ENCODE measurements around the gene MIAT. TPM values are rescaled to one million over a fixed set of nuclear protein-coding genes. Genes with fewer than 3 reads are reported as not detected.
A peak's percentile ranks its signal among the peaks of the same experiment; 100 is the strongest.

MIAT gene
- total RNA-seq, 1 experiment from 2014 or later = 3.0 TPM

DNA sequence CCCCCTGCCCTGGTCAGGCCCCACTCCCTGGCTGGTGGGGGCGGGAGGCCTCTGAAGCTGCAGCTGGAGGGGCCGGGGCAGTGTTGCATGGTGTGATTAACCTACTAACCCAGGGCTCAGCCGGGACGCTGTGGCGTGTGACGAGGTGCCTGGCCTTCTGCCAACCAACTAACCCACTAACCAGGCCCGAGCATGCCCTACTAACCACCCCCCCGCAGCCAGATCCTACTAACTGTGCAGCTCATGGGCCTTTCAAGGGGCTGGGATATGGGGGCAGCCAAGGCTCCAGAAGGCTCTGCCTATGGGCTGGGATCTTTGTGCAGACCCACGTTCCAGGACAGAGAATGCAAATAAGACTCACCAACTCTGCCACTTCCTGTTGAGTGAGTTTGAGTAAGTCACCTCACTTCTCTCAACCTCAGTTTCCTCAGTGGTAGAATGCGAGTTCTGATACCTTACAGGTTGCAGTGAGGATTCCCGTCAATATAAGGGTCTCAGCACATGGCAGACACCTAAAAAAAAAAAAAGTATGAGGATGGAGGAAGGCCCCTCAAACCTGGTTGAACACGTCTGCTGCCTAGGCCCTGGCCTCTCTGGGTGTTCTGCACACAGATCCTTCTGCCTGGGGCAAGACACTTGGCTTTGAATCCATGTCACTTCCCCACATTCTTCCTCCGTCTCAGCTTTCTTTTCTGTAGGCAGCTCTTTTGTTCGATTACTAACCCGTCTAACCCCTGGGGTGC lies 14.1 kb downstream of the MIAT start:
- Histone ChIP-seq H3K36me3 (replicated peaks; ENCODE audit: control insufficient read depth, insufficient read depth, low read length) (peaks cover 5% of the 10 kb centered on the region), H3K27me3 (ENCODE audit: control insufficient read depth, insufficient read depth, low read length) (no peaks in the 10 kb centered on the region)

DNA sequence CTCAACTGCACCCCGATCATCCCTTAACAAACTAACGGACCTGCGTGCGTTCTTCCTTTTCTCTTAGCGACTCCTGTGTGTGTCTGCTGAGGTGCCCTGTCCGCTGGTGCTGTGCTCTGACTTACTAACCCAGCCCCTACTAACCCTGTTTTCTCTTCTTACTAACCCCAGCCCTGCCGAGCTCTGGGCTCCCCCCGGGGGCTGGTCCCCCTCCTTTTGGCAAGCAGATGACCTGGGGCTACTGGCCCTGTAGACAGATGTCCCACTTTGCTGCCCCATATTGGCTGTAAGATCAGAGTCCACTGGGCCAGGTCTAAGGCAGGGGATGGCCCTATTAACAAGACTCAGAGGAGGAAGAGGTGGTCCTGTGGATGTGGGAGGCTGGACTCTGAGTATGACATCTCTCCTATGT lies 14.7 kb downstream of the MIAT start:
- Histone ChIP-seq H3K27me3 (ENCODE audit: control insufficient read depth, insufficient read depth, low read length) (no peaks in the 10 kb centered on the region), H3K36me3 (replicated peaks; ENCODE audit: control insufficient read depth, insufficient read depth, low read length) (peaks cover 5% of the 10 kb centered on the region), H3K4me3 (ENCODE audit: insufficient read depth, low read depth, low read length) (peak overlapping the region; percentile 13; the same call in 1 of the 2 replicates)
- peak; percentile 51 for DNase-seq

More for the DNA sequence above, 14.1 kb downstream of the MIAT start:
- DNase-seq = peak; percentile 44
- H3K4me3 ChIP-seq (ENCODE audit: insufficient read depth, low read depth, low read length) = no peak overlapping the region

DNA sequence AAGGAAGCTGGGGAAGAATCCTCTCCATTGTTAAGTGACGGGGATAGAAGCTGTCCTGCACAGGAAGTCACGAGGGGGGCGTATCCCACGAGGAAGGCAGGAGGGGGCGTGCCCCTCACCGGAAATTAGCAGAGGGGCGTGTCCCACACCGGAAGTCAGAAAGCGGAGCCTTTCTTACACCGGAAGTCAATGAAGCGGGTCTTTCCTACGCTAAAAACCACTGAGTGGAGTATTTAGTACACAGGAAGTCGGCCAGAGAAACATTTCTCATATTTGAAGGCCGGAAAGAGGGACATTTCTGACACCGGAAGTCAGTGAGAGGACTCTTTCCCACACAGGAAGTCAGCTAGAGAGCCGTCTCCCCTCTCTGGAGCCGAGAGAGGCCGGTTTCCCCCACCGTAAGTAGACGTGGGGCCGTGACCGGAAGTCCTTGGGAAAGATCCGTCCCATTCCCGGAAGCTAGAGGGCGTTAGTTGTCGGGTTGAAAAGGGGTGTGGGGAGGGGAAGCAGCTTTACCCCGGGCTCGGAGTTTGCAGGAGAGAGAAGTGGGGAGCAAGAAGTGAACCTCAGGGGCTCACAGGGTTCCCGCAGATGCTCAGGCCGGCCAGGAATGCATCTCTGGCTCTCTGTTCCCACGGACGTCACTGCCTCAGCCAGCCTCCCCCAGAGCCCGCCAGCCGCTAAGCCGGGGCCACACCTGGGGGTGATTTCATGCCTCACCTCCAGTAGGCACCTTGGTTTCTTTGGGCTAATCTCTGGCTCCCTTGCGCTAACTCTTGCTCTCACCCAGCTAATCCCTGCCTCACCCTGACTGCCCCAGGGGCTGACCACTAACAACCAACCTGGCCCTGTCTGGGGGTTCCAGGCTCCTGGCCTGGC lies 15.4 kb downstream of the MIAT start:
- no peaks in the 10 kb centered on the region for H3K27me3 ChIP-seq (ENCODE audit: control insufficient read depth, insufficient read depth, low read length)
- H3K4me3 ChIP-seq (ENCODE audit: insufficient read depth, low read depth, low read length) = peak overlapping the region; percentile 76
- peaks cover 4% of the 10 kb centered on the region for H3K36me3 ChIP-seq (replicated peaks; ENCODE audit: control insufficient read depth, insufficient read depth, low read length)
- peak; percentile 91 for DNase-seq

DNA sequence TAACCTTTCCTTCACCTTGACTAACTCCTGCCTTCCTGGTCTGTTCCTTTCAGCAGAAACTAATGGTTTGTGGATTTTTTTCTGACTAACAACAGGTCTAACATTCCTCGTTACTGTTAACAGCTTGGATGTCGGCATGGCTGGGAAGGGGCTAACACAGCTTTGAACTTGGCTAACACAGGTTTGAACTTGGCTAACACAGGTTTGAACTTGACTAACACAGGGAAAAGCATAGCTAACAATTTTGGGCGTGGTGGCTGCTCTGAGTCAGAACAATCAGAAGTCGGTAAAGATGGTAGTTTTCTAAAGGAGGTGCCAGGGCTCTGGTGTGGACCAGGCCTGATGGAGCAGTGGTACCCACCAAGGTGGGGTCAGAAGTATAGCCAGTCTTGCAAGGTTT lies 16.1 kb downstream of the MIAT start:
- peaks cover 4% of the 10 kb centered on the region for H3K36me3 ChIP-seq (replicated peaks; ENCODE audit: control insufficient read depth, insufficient read depth, low read length)
- no peaks in the 10 kb centered on the region for H3K27me3 ChIP-seq (ENCODE audit: control insufficient read depth, insufficient read depth, low read length)
- DNase-seq = no peak
- peak overlapping the region; percentile 76 for H3K4me3 ChIP-seq (ENCODE audit: insufficient read depth, low read depth, low read length)

DNA sequence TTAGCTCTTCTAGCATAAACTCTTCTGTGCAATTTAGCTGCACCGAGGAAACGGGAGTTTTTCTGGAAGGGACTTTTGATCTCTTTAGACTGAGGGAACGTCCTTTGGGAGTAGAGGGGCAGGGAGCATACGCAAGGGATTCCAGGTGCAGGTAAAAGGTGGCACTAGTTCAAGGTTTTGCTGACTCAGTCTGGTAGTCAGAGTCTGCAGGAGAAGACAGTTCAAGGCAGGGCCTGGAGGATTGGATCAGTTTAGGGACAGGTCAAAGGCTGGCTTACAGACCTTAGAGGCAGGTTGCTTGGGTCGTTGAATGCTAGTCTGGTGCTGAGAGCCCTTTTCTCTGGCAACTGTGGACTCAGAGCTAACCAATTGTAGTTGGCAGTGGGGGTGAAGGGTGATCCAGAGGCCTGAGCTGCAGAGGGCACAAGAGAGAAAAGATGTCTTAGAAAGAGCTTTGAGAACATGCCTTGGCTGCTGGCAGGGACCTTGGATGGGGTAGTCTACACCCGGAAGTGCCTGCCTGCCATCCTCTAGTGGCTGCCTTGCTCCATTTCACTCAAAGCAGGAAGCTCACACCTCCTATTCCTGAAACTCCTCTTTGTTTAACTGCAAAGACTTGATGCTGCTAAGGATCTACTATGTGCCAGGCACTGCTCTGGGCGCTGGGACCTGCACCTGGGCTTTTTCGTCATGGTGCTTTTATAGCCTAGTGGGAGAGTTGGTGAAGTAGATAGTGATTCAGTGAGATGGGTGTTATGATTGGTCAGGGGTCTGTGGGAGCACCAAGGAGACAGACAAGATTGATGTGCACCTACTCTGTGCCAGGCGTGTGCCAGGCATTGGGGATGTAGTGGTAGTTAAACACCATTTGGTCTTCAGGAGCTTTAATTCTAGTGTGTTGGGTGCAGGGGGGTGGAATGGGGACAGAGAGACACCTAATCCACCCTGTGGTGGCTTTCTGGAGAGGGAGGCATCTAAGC lies 17.1 kb downstream of the MIAT start:
- Histone ChIP-seq H3K36me3 (replicated peaks; ENCODE audit: control insufficient read depth, insufficient read depth, low read length) (peaks cover 1% of the 10 kb centered on the region; the same call in 1 of the 2 replicates), H3K27me3 (ENCODE audit: control insufficient read depth, insufficient read depth, low read length) (no peaks in the 10 kb centered on the region), H3K4me3 (ENCODE audit: insufficient read depth, low read depth, low read length) (no peak overlapping the region)
- no peak for DNase-seq

DNA sequence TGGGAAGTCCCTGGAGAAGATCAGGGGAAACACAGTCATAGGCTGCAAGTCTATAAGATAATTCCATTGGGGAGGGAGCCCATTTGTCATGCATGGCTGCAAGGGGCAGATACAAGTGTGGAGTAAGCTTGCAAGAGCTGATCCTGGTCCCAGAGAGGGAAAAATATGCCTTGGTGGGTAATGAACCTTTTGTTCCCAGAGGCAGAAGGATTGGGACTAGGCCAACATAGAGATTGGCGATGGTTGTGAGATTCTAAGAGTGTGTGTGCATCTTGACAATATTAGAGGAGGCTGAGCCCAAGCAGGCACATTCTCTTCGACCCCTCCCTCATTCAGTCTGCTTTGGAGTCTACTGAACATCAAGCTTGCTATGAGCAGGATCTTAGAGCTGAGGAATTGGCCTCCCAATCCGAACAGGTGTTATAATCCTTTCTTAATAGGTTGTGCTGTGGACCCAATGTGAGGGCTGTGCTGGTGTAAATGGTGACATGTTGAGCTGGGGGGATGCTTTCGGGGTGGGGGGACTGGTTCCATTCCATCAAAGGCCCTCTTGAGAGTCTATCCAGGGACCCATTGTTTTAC lies 18.4 kb downstream of the MIAT start:
- Histone ChIP-seq H3K36me3 (replicated peaks; ENCODE audit: control insufficient read depth, insufficient read depth, low read length) (no peaks in the 10 kb centered on the region), H3K27me3 (ENCODE audit: control insufficient read depth, insufficient read depth, low read length) (no peaks in the 10 kb centered on the region), H3K4me3 (ENCODE audit: insufficient read depth, low read depth, low read length) (no peak overlapping the region)
- no peak for DNase-seq

DNA sequence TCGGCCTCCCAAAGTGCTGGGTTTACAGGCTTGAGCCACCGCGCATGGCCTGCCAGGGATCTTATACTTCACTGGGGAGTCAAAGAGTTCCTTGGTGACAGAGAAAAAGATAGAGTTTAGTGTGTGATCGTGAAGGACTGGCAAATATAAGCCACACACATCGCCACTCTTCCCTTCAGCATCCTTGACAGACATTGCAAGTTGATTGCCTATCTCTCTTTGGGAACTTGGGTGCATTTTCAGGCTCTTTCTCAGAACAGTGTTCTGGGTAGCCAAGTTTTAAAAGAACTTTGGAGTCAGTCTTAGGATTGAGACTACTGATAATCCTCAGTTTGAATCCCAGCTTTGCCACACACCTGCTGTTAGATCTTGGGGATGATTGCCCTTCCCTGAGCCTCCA lies 19.8 kb downstream of the MIAT start:
- H3K27me3 ChIP-seq (ENCODE audit: control insufficient read depth, insufficient read depth, low read length) = no peaks in the 10 kb centered on the region
- DNase-seq = no peak
- H3K4me3 ChIP-seq (ENCODE audit: insufficient read depth, low read depth, low read length) = no peak overlapping the region
- H3K36me3 ChIP-seq (replicated peaks; ENCODE audit: control insufficient read depth, insufficient read depth, low read length) = 0 out of 2 replicates have a peak, but pooled peaks cover 1% of the 10 kb centered on the region

DNA sequence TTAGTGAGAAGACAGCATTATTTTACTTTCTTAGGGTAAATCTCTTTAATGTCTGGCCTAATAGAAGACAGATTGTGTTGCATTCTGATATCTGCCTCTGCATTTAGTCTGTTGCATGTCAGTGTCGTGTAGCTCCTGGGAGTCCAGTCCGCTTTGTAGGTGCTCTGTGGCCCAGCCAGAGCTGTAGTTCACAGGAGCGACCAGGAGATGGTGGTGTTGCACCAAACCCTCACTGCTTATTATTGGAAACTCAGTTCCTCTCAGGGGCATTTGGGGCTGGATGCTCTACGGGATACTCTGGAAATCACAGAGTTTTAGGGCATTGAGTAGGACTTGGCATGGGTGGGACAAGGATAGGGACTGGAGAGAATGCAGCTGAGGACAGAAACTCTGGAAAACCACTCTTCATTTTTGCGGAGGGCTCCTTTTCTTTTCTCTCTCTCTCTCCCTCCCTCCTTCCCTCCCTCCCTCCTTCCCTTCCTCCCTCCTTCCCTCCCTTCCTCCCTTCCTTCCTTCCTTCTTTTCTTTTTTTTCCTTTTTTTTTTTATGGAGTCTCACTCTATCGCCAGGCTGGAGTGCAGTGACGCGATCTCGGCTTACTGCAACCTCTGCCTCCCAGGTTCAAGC lies 21.7 kb downstream of the MIAT start:
- Histone ChIP-seq H3K27me3 (ENCODE audit: control insufficient read depth, insufficient read depth, low read length) (no peaks in the 10 kb centered on the region), H3K36me3 (replicated peaks; ENCODE audit: control insufficient read depth, insufficient read depth, low read length) (0 out of 2 replicates have a peak, but pooled peaks cover 1% of the 10 kb centered on the region), H3K4me3 (ENCODE audit: insufficient read depth, low read depth, low read length) (no peak overlapping the region)
- peak; percentile 83 for DNase-seq

DNA sequence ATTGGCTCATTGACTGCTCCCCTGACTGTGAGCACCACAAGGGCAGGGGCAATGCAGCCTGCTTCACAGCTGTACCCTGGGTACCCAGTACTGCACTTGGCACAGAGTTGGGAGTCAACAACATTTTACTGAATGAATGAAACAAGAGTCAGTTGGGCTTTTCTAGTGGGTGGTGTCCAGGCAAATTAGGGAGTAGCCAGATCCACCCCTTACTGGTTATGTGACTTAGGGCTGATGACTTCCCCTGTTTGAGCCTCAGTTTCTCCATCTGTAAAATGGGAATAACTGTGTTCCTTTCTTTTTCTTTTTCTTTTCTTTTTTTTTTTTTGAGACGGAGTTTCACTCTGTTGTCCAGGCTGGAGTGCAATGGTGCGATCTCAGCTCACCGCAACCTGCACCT lies 23.1 kb downstream of the MIAT start:
- H3K4me3 ChIP-seq (ENCODE audit: insufficient read depth, low read depth, low read length) = no peak overlapping the region
- no peaks in the 10 kb centered on the region for H3K27me3 ChIP-seq (ENCODE audit: control insufficient read depth, insufficient read depth, low read length)
- DNase-seq = no peak
- 0 out of 2 replicates have a peak, but pooled peaks cover 1% of the 10 kb centered on the region for H3K36me3 ChIP-seq (replicated peaks; ENCODE audit: control insufficient read depth, insufficient read depth, low read length)

DNA sequence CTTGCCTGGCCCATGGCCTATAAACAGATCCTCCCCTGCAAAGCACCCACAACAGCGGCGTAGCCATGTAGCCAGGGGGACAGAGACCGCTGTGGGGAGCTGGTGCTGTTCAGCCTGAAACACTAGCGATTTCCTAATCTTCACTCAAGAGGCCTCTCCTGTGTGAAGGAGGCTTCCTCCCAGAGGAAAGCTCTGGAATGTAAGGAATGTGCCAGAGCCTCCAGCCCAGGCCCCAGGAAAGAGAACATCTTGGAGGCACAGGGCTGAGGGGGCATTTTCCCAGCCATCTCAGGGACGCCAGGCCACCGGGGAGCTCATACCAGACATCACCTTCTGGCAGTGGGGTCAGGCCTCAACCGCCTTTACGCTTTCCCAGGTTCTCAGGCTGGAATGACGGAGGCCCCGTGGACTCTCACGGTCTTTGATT lies 24.0 kb downstream of the MIAT start:
- 0 out of 2 replicates have a peak, but pooled peaks cover 1% of the 10 kb centered on the region for H3K36me3 ChIP-seq (replicated peaks; ENCODE audit: control insufficient read depth, insufficient read depth, low read length)
- no peaks in the 10 kb centered on the region for H3K27me3 ChIP-seq (ENCODE audit: control insufficient read depth, insufficient read depth, low read length)
- no peak overlapping the region for H3K4me3 ChIP-seq (ENCODE audit: insufficient read depth, low read depth, low read length)
- DNase-seq = peak; percentile 68

DNA sequence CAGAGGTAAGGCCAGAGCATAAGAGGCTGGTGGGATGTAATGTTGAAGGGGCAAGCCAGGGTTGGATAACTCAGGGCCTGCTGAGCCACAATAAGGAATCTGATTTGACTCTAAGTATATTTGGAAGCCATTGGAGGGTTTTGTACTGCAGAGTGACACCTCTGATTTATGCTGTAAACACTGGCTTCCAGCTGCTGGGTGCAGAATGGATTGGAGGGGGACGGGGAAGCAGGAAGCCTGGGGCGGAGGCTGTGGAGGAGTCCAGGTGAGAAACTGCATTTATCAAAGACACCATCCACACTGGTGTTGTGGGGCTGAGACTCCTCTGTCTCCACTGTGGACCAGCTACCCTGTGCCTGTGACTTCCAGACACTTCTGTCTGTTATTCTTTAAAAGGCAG lies 26.8 kb downstream of the MIAT start:
- 0 out of 2 replicates have a peak, but pooled peaks cover 1% of the 10 kb centered on the region for H3K36me3 ChIP-seq (replicated peaks; ENCODE audit: control insufficient read depth, insufficient read depth, low read length)
- no peak overlapping the region for H3K4me3 ChIP-seq (ENCODE audit: insufficient read depth, low read depth, low read length)
- no peaks in the 10 kb centered on the region for H3K27me3 ChIP-seq (ENCODE audit: control insufficient read depth, insufficient read depth, low read length)
- no peak for DNase-seq

DNA sequence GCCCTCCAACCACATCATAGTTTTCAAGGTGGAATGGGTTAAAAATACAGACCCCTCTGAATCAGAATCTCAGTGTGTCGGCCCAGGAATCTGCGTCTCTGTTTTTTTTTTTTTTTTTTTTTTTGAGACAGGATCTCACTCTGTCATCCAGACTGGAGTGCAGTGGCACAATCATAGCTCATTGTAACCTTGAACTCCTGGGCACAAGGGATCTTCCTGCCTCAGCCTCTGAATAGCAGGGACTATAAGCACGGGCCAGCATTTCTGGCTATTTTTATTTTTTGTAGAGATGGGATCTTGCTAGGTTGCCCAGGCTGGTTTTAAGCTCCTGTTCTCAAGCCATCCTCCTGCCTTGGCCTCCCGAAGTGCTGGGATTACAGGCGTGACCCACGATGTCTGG lies 28.2 kb downstream of the MIAT start:
- Histone ChIP-seq H3K4me3 (ENCODE audit: insufficient read depth, low read depth, low read length) (no peak overlapping the region), H3K36me3 (replicated peaks; ENCODE audit: control insufficient read depth, insufficient read depth, low read length) (0 out of 2 replicates have a peak, but pooled peaks cover 1% of the 10 kb centered on the region), H3K27me3 (ENCODE audit: control insufficient read depth, insufficient read depth, low read length) (no peaks in the 10 kb centered on the region)
- DNase-seq = no peak

DNA sequence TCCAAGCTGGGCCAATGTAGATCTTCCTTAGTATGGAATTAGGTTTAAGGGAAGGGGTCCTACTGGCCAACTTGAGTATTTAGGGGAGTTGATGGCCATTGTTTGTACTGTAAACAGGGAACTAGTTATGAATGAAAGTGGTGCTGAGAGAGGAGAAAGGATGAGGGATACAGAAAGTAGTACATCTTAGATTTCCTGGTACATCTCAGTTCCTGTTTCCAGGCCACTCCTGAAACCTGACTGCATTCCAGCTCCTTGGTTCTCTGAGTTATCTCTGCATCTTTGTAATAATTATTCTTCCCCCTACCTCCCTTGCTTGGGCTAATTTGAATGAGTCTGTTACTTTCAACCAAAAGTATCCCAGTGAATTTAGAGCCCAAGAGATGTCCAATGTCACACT lies 30.1 kb downstream of the MIAT start:
- H3K4me3 ChIP-seq (ENCODE audit: insufficient read depth, low read depth, low read length) = no peak overlapping the region
- no peaks in the 10 kb centered on the region for H3K36me3 ChIP-seq (replicated peaks; ENCODE audit: control insufficient read depth, insufficient read depth, low read length)
- H3K27me3 ChIP-seq (ENCODE audit: control insufficient read depth, insufficient read depth, low read length) = no peaks in the 10 kb centered on the region
- no peak for DNase-seq

All from H7 (cell line).